IPS-20b (cell line): ENCODE results near the gene SNX25.

Experiments used
- H3K27ac ChIP-seq: one replicate; pipeline ENCODE4 v1.5.1; 2013; ENCODE audit warnings: low read length
- H3K27me3 ChIP-seq: 2 replicates; pipeline ENCODE4 v1.6.1; 2013; ENCODE audit warnings: mild to moderate bottlenecking, low read length, inconsistent platforms; ENCODE audit not compliant: insufficient read depth
- H3K36me3 ChIP-seq: 2 replicates; pipeline ENCODE4 v1.6.1; 2013; ENCODE audit warnings: low read depth, mild to moderate bottlenecking, inconsistent platforms, low read length, moderate library complexity; ENCODE audit not compliant: insufficient read depth
- H3K4me1 ChIP-seq: 2 replicates; pipeline ENCODE4 v1.6.1; 2013; ENCODE audit warnings: mild to moderate bottlenecking, control low read depth, inconsistent platforms, low read length, moderate library complexity; ENCODE audit not compliant: insufficient read depth
- H3K4me3 ChIP-seq: 2 replicates; pipeline ENCODE4 v1.5.1; 2013; ENCODE audit warnings: mild to moderate bottlenecking, low read length, inconsistent platforms
- H3K9ac ChIP-seq: 2 replicates; pipeline ENCODE4 v1.6.1; 2013; ENCODE audit warnings: low read depth, mild to moderate bottlenecking, inconsistent platforms, low read length, moderate library complexity
- H3K9me3 ChIP-seq: 2 replicates; pipeline ENCODE4 v1.6.1; 2013; ENCODE audit warnings: mild to moderate bottlenecking, low read depth, low read length, inconsistent platforms; ENCODE audit not compliant: insufficient read depth

Gene SNX25

DNA sequence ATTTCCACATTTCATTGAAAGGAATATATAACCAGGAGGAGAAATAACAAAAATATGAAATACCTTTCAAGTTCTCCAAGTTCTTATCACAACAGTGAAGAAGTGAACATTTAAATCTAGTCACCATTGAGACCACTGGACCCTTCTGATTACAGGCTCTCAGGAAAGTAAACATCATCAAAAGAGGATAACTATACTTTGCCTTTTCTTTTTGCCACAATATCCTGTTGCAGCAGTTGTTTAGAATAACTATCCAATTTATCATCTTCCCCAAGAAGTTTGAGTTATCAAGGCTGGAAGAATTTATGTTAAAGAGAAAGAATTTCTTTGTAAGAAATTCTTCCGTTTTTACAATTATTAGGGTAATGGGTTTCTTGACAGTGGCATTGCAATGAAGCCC is 182.8 kb downstream of the SNX25 start:
- Histone ChIP-seq H3K9me3 (no peaks in the 10 kb centered on the region), H3K4me1 (no peaks in the 10 kb centered on the region; the same call in 1 of the 2 replicates), H3K27ac (no peak overlapping the region), H3K9ac (no peak overlapping the region), H3K36me3 (no peaks in the 10 kb centered on the region), H3K4me3 (no peak overlapping the region), H3K27me3 (peaks cover 11% of the 10 kb centered on the region; the same call in 1 of the 2 replicates)

DNA sequence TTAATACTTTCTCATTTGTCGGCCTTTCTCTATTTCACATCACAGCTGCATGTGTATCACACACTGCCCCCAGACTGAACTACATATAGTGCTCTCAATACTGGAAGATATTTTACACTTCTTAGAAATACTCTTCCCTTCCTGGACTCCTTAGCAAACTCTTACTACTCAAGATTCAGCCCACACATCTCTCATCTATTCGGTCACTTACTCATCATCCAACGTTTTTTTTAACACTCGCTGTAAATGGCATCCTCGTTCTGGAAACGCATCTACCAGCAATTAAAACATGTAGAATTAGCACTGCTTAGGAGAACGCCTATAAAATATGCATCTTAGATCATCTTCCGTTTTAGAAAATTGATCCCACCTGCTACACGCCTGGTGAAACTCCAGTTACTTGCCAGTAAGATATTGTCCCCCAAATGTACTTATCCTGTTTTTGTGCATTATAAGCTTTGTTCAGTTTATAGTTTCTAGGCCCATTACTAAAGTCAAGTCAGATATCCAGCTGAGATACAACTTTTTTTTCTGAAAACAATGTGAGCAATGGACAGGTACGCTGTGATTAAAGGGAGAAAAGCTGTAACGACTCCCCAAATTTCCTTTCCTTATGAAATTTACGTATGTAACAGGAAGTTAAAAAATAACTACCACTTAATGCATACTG is 185.3 kb downstream of the SNX25 start:
- Histone ChIP-seq H3K36me3 (peaks cover 11% of the 10 kb centered on the region), H3K27me3 (peaks cover 11% of the 10 kb centered on the region; the same call in 1 of the 2 replicates), H3K9me3 (no peaks in the 10 kb centered on the region), H3K27ac (no peak overlapping the region), H3K4me1 (no peaks in the 10 kb centered on the region; the same call in 1 of the 2 replicates), H3K9ac (no peak overlapping the region), H3K4me3 (no peak overlapping the region)

DNA sequence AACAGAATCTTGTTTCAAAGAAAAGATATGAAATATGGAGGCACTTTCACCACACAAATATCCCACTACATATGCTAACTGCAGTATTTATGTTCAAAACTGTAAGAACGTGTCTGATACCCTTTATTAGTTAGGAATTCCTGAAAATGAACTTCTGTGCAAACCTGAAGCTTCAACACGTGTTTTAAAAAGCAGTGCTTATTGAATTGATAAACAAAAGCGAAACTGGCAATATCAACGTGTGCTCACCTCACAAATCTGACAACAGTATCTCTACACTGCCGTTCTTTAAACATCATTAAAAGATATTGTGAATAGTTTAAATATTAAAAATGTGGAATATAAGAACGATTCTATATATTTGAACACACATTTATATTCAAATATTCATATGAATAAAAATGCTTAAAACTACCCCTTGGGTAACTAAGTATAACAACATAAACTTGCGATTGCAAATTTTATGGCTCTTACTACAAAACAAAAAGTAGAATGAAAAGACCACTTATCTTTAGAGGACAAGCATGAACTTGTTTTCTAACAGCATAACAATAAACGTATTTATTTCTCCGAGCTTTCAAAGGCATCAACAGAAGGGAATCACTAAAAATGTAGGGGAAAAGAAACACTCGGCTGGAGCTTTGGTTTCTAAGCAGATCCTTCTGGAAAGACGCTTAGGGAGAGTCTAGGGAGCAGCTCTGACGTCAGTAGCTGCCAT is 186.0 kb downstream of the SNX25 start, which contains the start of gene LRP2BP:
TSS of gene LRP2BP (minus strand) at position 687 of the 718 bp plus-strand sequence. CDS start 17,738 bp downstream, outside the sequence.
- Histone ChIP-seq H3K9me3 (no peaks in the 10 kb centered on the region), H3K9ac (peak within 1 kb of the TSS; percentile 74; the same call in 1 of the 2 replicates), H3K36me3 (peaks cover 18% of the 10 kb centered on the region), H3K4me3 (peak within 1 kb of the TSS; percentile 86), H3K27me3 (peaks cover 11% of the 10 kb centered on the region; the same call in 1 of the 2 replicates), H3K27ac (no peak within 1 kb of the TSS), H3K4me1 (no peaks in the 10 kb centered on the region; the same call in 1 of the 2 replicates)

DNA sequence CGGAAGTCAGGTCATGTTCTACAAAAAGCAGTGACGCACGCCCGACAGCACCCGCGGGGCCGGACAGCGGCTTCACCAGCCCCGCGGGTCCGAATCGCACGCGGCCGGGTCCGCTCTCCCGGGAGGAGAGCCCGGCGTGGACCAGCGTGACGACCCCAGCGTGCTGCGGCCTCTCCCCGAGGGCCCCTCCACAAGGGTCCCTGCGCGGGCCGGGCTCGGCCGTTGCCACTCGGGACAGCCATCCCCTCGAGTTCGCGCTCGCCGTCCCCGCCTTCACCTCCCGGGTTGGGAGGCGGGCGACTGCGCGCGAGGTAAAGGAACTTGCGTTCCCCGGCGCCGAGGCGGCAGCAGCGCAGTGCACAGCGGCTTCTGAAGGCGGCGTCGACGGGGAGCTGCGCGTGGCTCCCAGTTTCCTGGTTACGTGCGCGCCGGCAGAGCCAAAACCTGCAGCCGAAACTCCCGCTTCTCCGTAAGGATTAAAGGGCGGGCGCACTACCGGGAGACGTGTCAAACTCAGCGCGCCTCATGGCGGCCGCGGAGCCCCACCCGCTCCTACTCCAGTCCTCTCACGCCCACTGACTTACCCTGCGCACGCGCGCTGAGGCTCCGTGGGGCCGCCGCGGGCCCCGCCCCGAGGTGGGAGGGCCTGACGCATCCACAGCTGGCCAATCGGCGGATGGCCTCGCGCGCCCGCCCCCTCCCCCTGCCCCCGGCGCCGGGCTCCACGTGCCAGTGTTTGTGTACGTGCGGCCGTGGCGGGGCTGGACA is 186.7 kb downstream of the SNX25 start:
- Histone ChIP-seq H3K4me1 (no peaks in the 10 kb centered on the region; the same call in 1 of the 2 replicates), H3K36me3 (peaks cover 25% of the 10 kb centered on the region), H3K9me3 (no peaks in the 10 kb centered on the region), H3K27ac (no peak overlapping the region), H3K9ac (peak overlapping the region; percentile 10; the same call in 1 of the 2 replicates), H3K4me3 (peak overlapping the region; percentile 86), H3K27me3 (peaks cover 11% of the 10 kb centered on the region; the same call in 1 of the 2 replicates)

DNA sequence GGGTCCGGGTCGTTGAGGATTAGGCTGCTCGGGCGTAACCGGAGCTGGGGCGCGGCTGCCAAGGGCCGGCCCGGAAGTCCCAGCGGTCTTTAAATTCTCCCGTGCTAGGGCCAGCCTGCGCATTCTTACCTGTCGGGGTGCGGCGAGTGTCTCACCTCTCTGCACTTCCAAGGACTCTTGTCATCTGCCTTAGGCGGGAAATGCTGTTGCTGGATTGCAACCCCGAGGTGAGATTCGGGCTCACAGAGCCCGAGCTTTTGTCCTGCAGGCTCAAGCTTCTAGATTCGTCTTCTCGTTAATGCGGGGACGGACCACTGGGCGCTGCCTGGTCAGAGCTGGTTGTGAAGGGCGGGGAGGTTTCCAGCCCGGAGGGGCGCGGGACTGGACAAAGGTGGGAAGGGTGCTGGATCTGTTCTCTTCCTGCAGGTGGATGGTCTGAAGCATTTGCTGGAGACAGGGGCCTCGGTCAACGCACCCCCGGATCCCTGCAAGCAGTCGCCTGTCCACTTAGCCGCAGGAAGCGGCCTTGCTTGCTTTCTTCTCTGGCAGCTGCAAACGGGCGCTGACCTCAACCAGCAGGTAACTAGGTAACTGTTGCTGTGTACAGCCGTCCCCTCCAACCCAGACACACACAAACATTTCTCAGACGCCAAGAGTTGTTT is 187.5 kb downstream of the SNX25 start, which contains the start of gene ANKRD37:
TSS of gene ANKRD37 (plus strand) at position 118 of the 662 bp plus-strand sequence. CDS start at position 201, 83 bp downstream.
- Histone ChIP-seq H3K27ac (no peak within 1 kb of the TSS), H3K27me3 (peaks cover 11% of the 10 kb centered on the region; the same call in 1 of the 2 replicates), H3K36me3 (peaks cover 32% of the 10 kb centered on the region), H3K9me3 (no peaks in the 10 kb centered on the region), H3K4me1 (no peaks in the 10 kb centered on the region; the same call in 1 of the 2 replicates), H3K4me3 (peak within 1 kb of the TSS; percentile 86), H3K9ac (peak within 1 kb of the TSS; percentile 74)

DNA sequence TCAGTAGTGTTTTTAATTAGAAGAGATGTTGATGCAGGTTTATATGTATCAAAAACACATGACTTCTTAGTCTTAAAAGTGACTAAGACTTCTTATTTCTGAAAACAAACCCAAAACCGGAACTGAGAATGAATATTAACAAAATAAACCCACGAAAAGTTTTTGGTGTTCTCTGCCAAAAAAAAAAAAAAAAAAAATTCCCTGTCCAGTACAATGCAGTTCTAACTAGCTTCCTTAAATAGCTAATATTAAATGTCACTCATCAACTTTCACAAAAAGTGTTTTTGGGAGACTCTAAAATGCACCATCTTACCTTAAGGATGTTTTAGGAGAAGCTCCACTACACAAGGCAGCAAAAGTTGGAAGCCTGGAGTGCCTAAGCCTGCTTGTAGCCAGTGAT is 189.2 kb downstream of the SNX25 start:
- H3K9me3 ChIP-seq = no peaks in the 10 kb centered on the region
- H3K27me3 ChIP-seq = peaks cover 11% of the 10 kb centered on the region; the same call in 1 of the 2 replicates
- no peak overlapping the region for H3K9ac ChIP-seq
- no peaks in the 10 kb centered on the region; the same call in 1 of the 2 replicates for H3K4me1 ChIP-seq
- H3K36me3 ChIP-seq = peaks cover 43% of the 10 kb centered on the region
- no peak overlapping the region for H3K27ac ChIP-seq
- no peak overlapping the region for H3K4me3 ChIP-seq

DNA sequence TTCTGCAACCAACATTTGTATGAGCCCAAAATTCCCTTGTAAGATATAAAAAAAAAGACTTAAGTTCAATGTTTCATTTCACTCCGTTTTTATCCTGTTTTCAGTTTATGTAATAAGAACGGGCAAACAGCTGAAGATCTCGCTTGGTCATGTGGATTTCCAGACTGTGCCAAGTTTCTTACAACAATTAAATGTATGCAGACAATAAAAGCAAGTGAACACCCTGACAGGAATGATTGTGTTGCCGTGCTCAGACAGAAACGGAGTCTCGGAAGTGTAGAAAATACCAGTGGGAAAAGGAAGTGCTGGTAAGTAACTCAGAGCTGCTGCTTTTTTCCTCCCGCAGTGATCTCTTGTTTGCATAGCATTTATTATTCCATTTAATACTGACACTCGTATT is 190.1 kb downstream of the SNX25 start:
- no peak overlapping the region for H3K9ac ChIP-seq
- peaks cover 43% of the 10 kb centered on the region for H3K36me3 ChIP-seq
- no peaks in the 10 kb centered on the region for H3K9me3 ChIP-seq
- H3K4me3 ChIP-seq = no peak overlapping the region
- H3K27ac ChIP-seq = no peak overlapping the region
- H3K27me3 ChIP-seq = peaks cover 11% of the 10 kb centered on the region; the same call in 1 of the 2 replicates
- no peaks in the 10 kb centered on the region; the same call in 1 of the 2 replicates for H3K4me1 ChIP-seq

DNA sequence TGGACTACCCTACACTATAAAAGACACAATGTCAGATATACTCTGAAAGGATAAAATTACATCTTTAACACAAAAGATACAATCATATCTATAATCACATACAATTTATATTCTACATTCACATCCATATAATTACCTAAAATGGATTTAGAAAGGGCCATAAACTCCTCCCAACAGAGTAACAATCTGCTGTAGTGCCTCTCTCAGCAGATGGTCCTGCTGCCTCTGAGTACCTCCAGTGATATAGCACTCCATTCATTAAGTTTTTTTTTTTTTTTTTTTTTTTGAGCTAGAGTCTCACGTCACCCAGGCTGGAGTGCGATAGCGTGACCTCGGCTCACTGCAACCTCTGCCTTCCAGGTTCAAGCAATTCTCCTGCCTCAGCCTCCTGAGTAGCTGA is 194.6 kb downstream of the SNX25 start:
- Histone ChIP-seq H3K9me3 (no peaks in the 10 kb centered on the region), H3K9ac (no peak overlapping the region), H3K4me1 (no peaks in the 10 kb centered on the region), H3K27me3 (no peaks in the 10 kb centered on the region), H3K36me3 (peaks cover 64% of the 10 kb centered on the region), H3K27ac (no peak overlapping the region), H3K4me3 (no peak overlapping the region)

DNA sequence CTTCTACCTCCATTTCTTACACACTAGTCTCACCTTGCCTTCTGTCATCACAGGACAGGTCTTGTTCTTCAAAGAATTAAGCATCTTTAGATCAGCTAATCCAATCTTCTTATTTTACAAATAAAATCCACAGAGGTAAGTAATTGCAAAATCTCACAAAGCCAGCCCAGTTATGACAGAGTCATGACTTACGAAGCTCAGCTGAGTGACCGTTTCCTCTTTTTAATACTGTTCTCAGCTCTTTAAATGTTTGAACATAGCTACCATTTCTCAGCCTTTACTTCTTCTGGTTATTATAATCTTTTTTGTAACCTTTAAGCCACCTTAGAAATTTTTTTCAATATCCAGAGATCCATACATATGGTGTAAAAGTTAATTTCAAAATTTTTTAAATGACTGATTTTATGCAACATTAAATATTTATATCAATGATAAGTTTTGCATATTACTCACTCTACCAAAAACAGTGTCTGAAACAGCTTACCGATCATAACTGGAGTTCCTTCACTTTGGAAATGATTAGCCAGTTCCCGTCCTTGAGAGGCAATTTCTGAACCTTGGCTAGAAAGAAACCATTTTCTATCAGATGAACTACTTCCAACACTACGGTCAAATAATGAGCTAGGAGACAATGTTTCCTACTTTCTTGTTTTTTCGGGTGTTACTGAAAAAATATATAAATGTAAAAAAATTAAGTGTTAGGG is 196.1 kb downstream of the SNX25 start:
- no peak overlapping the region for H3K27ac ChIP-seq
- H3K4me3 ChIP-seq = no peak overlapping the region
- no peaks in the 10 kb centered on the region for H3K4me1 ChIP-seq
- no peaks in the 10 kb centered on the region for H3K27me3 ChIP-seq
- H3K9me3 ChIP-seq = no peaks in the 10 kb centered on the region; the same call in 1 of the 2 replicates
- H3K9ac ChIP-seq = no peak overlapping the region
- H3K36me3 ChIP-seq = peaks cover 56% of the 10 kb centered on the region

DNA sequence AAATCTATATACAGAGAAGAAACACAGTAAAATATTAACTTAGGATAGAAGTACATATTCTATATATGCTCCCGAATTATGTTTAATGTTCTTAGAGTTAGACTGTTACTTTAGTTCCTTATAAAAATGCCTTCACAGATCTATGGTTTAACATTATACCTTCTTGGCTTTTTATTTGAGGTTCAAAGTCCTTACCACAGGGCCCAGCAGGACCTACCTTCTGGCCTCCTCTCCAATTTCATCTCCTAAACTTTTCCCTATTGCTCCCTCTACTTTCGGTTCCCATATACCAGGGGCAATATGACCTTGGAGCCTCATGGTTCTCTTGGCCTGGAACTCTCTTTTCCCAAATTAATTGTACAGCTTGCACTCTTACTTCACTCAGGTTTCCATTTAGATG is 199.0 kb downstream of the SNX25 start:
- Histone ChIP-seq H3K4me3 (no peak overlapping the region), H3K36me3 (peaks cover 45% of the 10 kb centered on the region), H3K4me1 (no peaks in the 10 kb centered on the region), H3K9ac (no peak overlapping the region), H3K27ac (no peak overlapping the region), H3K9me3 (no peaks in the 10 kb centered on the region; the same call in 1 of the 2 replicates), H3K27me3 (no peaks in the 10 kb centered on the region)
